ENCODE data around the gene NKX1-1.
"Not testable (repeated sequence)": the region's sequence is repeated elsewhere in the genome, so short reads cannot be mapped to it uniquely, and the experiment has no call there.

The NKX1-1 gene

DNA sequence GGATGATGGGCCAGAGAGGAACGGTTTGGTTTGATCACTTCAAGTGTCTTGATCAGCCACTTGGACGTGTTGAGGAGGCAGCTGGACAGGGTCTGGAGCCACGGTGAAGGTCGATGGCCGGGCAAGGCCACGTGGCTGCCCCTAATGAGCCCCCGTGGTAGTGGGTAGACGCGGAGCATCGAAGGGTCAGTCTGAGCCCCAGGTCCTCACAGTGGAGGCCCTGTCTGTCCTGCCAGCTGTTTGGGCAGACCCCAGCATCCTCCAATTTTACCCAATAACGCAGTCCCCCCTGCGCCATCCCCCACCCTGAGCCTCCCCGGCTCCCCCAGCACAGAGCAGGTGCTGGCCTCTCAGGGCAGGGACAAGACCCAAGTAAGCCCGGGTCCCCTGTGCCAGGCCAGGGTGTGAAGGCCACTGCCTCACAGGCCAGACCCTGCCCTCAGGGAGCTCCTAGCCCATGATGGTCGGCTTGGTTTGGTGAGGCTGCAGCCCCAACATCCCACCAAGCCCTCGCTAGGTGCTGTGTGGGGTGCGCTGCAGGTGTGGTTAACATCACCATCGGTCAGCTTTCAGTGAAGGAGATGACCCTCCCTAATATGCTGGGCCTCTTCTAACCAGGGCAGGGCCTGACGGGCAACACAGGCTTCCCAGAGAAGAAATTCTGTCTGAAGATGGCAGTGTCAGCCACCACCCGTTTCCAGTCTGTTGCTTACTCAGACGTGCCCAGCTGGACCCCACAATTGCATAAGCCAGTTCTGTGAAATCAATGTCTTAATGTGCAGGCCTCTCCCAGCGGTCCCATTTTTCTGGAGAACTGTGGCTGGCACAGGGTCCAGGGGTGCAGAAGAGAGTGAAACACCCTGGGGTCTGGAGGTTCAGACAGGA lies 40.5 kb upstream of the NKX1-1 start:
- H3K4me1 ChIP-seq (ENCODE audit: control insufficient read depth, low read length), result no peaks in the 10 kb centered on the region
- no peaks in the 10 kb centered on the region for H4K20me1 ChIP-seq (ENCODE audit: control insufficient read depth, insufficient read depth, low read depth, low read length)
- H3K27me3 ChIP-seq (ENCODE audit: control insufficient read depth, low read length), result no peaks in the 10 kb centered on the region
- TF ChIP-seq EZH2phosphoT487 (IDR thresholded peaks at IDR 0.05; ENCODE audit: borderline replicate concordance, low read length), result no peak
- no peak overlapping the region for H3K4me2 ChIP-seq (ENCODE audit: low read length)
- H3K36me3 ChIP-seq (ENCODE audit: control insufficient read depth, low read length), result no peaks in the 10 kb centered on the region
- no peaks in the 10 kb centered on the region for H3K9me2 ChIP-seq (replicated peaks; ENCODE audit: control insufficient read depth, low read length)
- H3K79me2 ChIP-seq (ENCODE audit: control insufficient read depth, low read length), result no peaks in the 10 kb centered on the region
- no peak overlapping the region for H3K4me3 ChIP-seq (ENCODE audit: low read length)
- H3K9me3 ChIP-seq (ENCODE audit: control insufficient read depth, insufficient read depth, low read length), result peaks cover 21% of the 10 kb centered on the region; the same call in 1 of the 2 replicates
- H3F3A ChIP-seq (ENCODE audit: control insufficient read depth, insufficient read depth), result no peaks in the 10 kb centered on the region
- H3K27ac ChIP-seq (ENCODE audit: low read depth, low read length), result no peak overlapping the region

DNA sequence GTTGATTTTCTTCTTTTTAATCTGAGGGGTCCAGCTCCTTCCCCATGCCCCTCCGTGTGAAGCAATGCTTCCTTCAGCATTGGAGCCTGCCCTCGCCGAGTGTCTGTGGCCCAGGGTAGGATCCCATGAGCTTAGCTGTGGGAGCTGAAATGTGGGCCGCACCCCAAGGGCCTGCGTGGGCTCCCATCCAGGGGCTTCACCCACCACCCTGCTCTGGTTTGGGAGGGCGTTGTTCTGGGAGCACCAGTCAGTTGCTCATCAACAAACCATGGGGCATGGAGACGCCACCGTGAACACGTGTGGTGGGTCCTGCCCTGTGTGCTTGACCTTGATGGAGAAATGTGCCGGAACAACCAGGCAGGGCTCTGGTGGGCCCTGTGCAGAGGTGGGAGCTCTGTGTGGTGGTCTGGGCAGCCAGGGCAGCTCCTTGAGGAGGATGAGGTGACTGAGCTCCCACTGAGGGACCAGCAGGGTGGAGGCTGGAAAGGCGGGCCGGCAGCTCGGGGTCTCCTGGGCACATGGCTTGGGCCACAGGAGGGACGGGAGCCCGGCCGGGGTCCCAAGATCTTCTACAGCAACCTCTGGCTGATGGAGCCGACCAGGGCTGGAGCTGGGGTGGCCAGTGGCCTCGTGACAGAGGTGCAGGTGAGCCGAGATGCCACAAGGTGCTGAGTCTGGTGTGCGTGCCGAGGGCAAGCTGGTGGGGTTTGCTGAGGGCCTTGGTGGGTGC lies 39.6 kb upstream of the NKX1-1 start:
- Histone ChIP-seq H3K27me3 (ENCODE audit: control insufficient read depth, low read length) (no peaks in the 10 kb centered on the region), H3F3A (ENCODE audit: control insufficient read depth, insufficient read depth) (no peaks in the 10 kb centered on the region), H3K79me2 (ENCODE audit: control insufficient read depth, low read length) (no peaks in the 10 kb centered on the region), H3K4me2 (ENCODE audit: low read length) (no peak overlapping the region), H3K9me3 (ENCODE audit: control insufficient read depth, insufficient read depth, low read length) (peaks cover 16% of the 10 kb centered on the region; the same call in 1 of the 2 replicates), H3K36me3 (ENCODE audit: control insufficient read depth, low read length) (no peaks in the 10 kb centered on the region), H3K4me3 (ENCODE audit: low read length) (no peak overlapping the region), H3K4me1 (ENCODE audit: control insufficient read depth, low read length) (no peaks in the 10 kb centered on the region), H3K27ac (ENCODE audit: low read depth, low read length) (no peak overlapping the region), H4K20me1 (ENCODE audit: control insufficient read depth, insufficient read depth, low read depth, low read length) (no peaks in the 10 kb centered on the region), H3K9me2 (replicated peaks; ENCODE audit: control insufficient read depth, low read length) (no peaks in the 10 kb centered on the region)
- TF ChIP-seq EZH2phosphoT487 (IDR thresholded peaks at IDR 0.05; ENCODE audit: borderline replicate concordance, low read length) (no peak), CTCF (IDR thresholded peaks at IDR 0.05; ENCODE audit: low read depth, low read length, poor library complexity, severe bottlenecking) (no peak)

GRCh38 chr4:1443688-1444172 lies 37.5 kb upstream of the NKX1-1 start:
- H3K9me3 ChIP-seq (ENCODE audit: control insufficient read depth, insufficient read depth, low read length); H3K27ac ChIP-seq (ENCODE audit: low read depth, low read length); H3F3A ChIP-seq (ENCODE audit: control insufficient read depth, insufficient read depth); H3K4me1 ChIP-seq (ENCODE audit: control insufficient read depth, low read length); H3K4me3 ChIP-seq (ENCODE audit: low read length); H3K9me2 ChIP-seq (replicated peaks; ENCODE audit: control insufficient read depth, low read length); H3K36me3 ChIP-seq (ENCODE audit: control insufficient read depth, low read length); H4K20me1 ChIP-seq (ENCODE audit: control insufficient read depth, insufficient read depth, low read depth, low read length); H3K4me2 ChIP-seq (ENCODE audit: low read length); H3K79me2 ChIP-seq (ENCODE audit: control insufficient read depth, low read length); H3K27me3 ChIP-seq (ENCODE audit: control insufficient read depth, low read length): not testable (repeated sequence)

GRCh38 chr4:1427010-1427409 lies 20.8 kb upstream of the NKX1-1 start:
- H3K36me3 ChIP-seq (ENCODE audit: control insufficient read depth, low read length), result no peaks in the 10 kb centered on the region
- no peaks in the 10 kb centered on the region for H3K79me2 ChIP-seq (ENCODE audit: control insufficient read depth, low read length)
- TF ChIP-seq EZH2phosphoT487 (IDR thresholded peaks at IDR 0.05; ENCODE audit: borderline replicate concordance, low read length) (no peak), CTCF (IDR thresholded peaks at IDR 0.05; ENCODE audit: low read depth, low read length, poor library complexity, severe bottlenecking) (no peak)
- H4K20me1 ChIP-seq (ENCODE audit: control insufficient read depth, insufficient read depth, low read depth, low read length), result no peaks in the 10 kb centered on the region
- no peaks in the 10 kb centered on the region for H3F3A ChIP-seq (ENCODE audit: control insufficient read depth, insufficient read depth)
- no peaks in the 10 kb centered on the region for H3K4me1 ChIP-seq (ENCODE audit: control insufficient read depth, low read length)
- no peaks in the 10 kb centered on the region for H3K9me2 ChIP-seq (replicated peaks; ENCODE audit: control insufficient read depth, low read length)
- no peak overlapping the region for H3K27ac ChIP-seq (ENCODE audit: low read depth, low read length)
- no peak overlapping the region for H3K4me3 ChIP-seq (ENCODE audit: low read length)
- H3K4me2 ChIP-seq (ENCODE audit: low read length), result no peak overlapping the region
- H3K9me3 ChIP-seq (ENCODE audit: control insufficient read depth, insufficient read depth, low read length), result no peaks in the 10 kb centered on the region
- no peaks in the 10 kb centered on the region for H3K27me3 ChIP-seq (ENCODE audit: control insufficient read depth, low read length)
